OCI-LY1 (cell line): ENCODE measurements around the gene CPNE8.

Source experiments
- CTCF ChIP-seq: fragments of 200-600 bp; sonication (generic), shearing (Covaris generic); IDR thresholded peaks from 2 replicates; pipeline ENCODE4 v1.5.1; 2017; ENCODE audit warnings: mild to moderate bottlenecking, antibody characterized with exemption, low read length, moderate library complexity, mixed read lengths
- EZH2 ChIP-seq: fragments of 200-600 bp; sonication (generic), shearing (Covaris generic); IDR thresholded peaks from 2 replicates; pipeline ENCODE4 v1.8.0; 2017; ENCODE audit warnings: borderline replicate concordance, mixed run types, mild to moderate bottlenecking, antibody characterized with exemption, low read length, moderate library complexity, mixed read lengths

- TF ChIP-seq CTCF, result no peak
- no peak for TF ChIP-seq EZH2
These were observed 143.6 kb downstream of the CPNE8 start for GRCh38 chr12:38761636-38762342.
